ENCODE measurements around the gene DCDC2C.

DNA sequence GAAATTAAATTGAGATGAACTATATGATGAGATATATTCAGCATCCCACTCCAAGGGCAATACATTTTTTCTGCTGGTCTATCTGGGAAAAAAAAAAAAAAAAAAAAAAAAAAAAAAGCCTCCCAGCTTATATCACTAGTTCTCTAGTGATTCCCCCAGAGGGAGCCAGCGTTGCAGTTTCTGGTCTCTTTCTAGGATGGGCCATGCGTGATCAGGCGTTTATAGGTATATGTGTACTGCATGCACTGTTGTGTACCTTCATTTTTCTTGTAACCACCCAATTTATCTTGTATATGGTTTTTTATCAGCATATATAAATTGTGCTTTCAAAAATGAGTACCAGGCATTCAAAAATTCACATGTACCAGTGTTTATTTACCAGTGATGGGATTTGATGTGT, 35.1 kb downstream of the DCDC2C start:
- TF ChIP-seq TAF1 (IDR thresholded peaks at IDR 0.05; ENCODE audit: low read depth): no peak
- TF ChIP-seq CEBPB (IDR thresholded peaks at IDR 0.05): no peak
- no peak for TF ChIP-seq YY1 (IDR thresholded peaks at IDR 0.05; ENCODE audit: low read depth)
- TF ChIP-seq EP300 (IDR thresholded peaks at IDR 0.05; ENCODE audit: borderline replicate concordance): no peak
- no peak for TF ChIP-seq REST (IDR thresholded peaks at IDR 0.05; ENCODE audit: low read depth)
- TF ChIP-seq EGR1 (IDR thresholded peaks at IDR 0.05): no peak

Data from Ishikawa (cell line).